SK-N-SH treated with all-trans-retinoic acid at 6 μM for 48 hours (cell line): Measurements from ENCODE around the gene MGST3.

Experiments used
- ATAC-seq: fragments of 200-7000 bp; cut with Tn5 transposase; 3 replicates; pipeline ENCODE4 v1.9.1; 2020; ENCODE audit warnings: mild to moderate bottlenecking, moderate library complexity
- ARNTL ChIP-seq: fragments of 450-650 bp; formaldehyde crosslinking; IDR thresholded peaks from 2 replicates; pipeline ENCODE4 v1.5.0; 2020; ENCODE audit warnings: low read depth, mild to moderate bottlenecking, moderate library complexity, borderline replicate concordance
- BACH2 ChIP-seq: fragments of 250-450 bp; sonication (Bioruptor Pico); IDR thresholded peaks from 2 replicates; pipeline ENCODE4 v1.9.0; 2021; ENCODE audit warnings: mild to moderate bottlenecking, borderline replicate concordance
- CREB5 ChIP-seq: fragments of 250-450 bp; sonication (Bioruptor Pico); IDR thresholded peaks from 2 replicates; pipeline ENCODE4 v1.5.1; 2020; ENCODE audit warnings: low read depth, mild to moderate bottlenecking, moderate library complexity
- CSDC2 ChIP-seq: fragments of 250-450 bp; sonication (Bioruptor Pico); IDR thresholded peaks from 2 replicates; pipeline ENCODE4 v1.5.0; 2020; ENCODE audit warnings: mild to moderate bottlenecking, moderate library complexity
- CSRNP3 ChIP-seq: fragments of 250-450 bp; sonication (Bioruptor Pico); IDR thresholded peaks from 2 replicates; pipeline ENCODE4 v1.5.1; 2021; ENCODE audit warnings: mild to moderate bottlenecking, moderate library complexity
- GLIS3 ChIP-seq: fragments of 250-450 bp; sonication (Bioruptor Pico); IDR thresholded peaks from 2 replicates; pipeline ENCODE4 v1.5.0; 2020; ENCODE audit warnings: mild to moderate bottlenecking, moderate library complexity
- ISL1 ChIP-seq: fragments of 250-450 bp; sonication (Bioruptor Pico); IDR thresholded peaks from 2 replicates; pipeline ENCODE4 v2.1.2; 2022; ENCODE audit warnings: mild to moderate bottlenecking, moderate library complexity
- OSR1 ChIP-seq: fragments of 250-450 bp; sonication (Bioruptor Pico); IDR thresholded peaks from 2 replicates; pipeline ENCODE4 v1.8.0; 2022; ENCODE audit warnings: moderate library complexity, mild to moderate bottlenecking, inconsistent platforms
- PATZ1 ChIP-seq: fragments of 250-450 bp; sonication (Bioruptor Pico); IDR thresholded peaks from 2 replicates; pipeline ENCODE4 v1.8.0; 2020; ENCODE audit warnings: mild to moderate bottlenecking, moderate library complexity, borderline replicate concordance
- POU6F1 ChIP-seq: fragments of 250-450 bp; sonication (Bioruptor Pico); IDR thresholded peaks from 2 replicates; pipeline ENCODE4 v1.8.0; 2021; ENCODE audit warnings: low read depth, mild to moderate bottlenecking, moderate library complexity, borderline replicate concordance
- PPARA ChIP-seq: fragments of 250-450 bp; sonication (Bioruptor Pico); IDR thresholded peaks from 2 replicates; pipeline ENCODE4 v1.5.0; 2020; ENCODE audit warnings: mild to moderate bottlenecking, borderline replicate concordance
- RARB ChIP-seq: fragments of 250-450 bp; sonication (Bioruptor Pico); IDR thresholded peaks from 2 replicates; pipeline ENCODE4 v1.8.0; 2021; ENCODE audit warnings: mild to moderate bottlenecking, moderate library complexity
- SNAI2 ChIP-seq: fragments of 250-450 bp; sonication (Bioruptor Pico); IDR thresholded peaks from 2 replicates; pipeline ENCODE4 v1.5.0; 2020; ENCODE audit warnings: mild to moderate bottlenecking, moderate library complexity
- TCF4 ChIP-seq: fragments of 250-450 bp; sonication (Bioruptor Pico); IDR thresholded peaks from 2 replicates; pipeline ENCODE4 v1.8.0; 2021; ENCODE audit warnings: mild to moderate bottlenecking, moderate library complexity, borderline replicate concordance
- TOX ChIP-seq: fragments of 250-450 bp; sonication (Bioruptor Pico); IDR thresholded peaks from 2 replicates; pipeline ENCODE4 v1.8.0; 2021; ENCODE audit warnings: mild to moderate bottlenecking, moderate library complexity, borderline replicate concordance
- ZC3H10 ChIP-seq: fragments of 250-450 bp; sonication (Bioruptor Pico); IDR thresholded peaks from 2 replicates; pipeline ENCODE4 v1.5.1; 2021; ENCODE audit warnings: mild to moderate bottlenecking, moderate library complexity
- ZFP3 ChIP-seq: fragments of 250-450 bp; sonication (Bioruptor Pico); IDR thresholded peaks from 2 replicates; pipeline ENCODE4 v1.5.0; 2020; ENCODE audit warnings: mild to moderate bottlenecking, moderate library complexity
- ZFP30 ChIP-seq: fragments of 450-650 bp; formaldehyde crosslinking; IDR thresholded peaks from 2 replicates; pipeline ENCODE4 v1.5.0; 2022; ENCODE audit warnings: mild to moderate bottlenecking, moderate library complexity
- ZNF565 ChIP-seq: fragments of 450-650 bp; formaldehyde crosslinking; conservative IDR thresholded peaks from 2 replicates; pipeline ENCODE4 v1.5.0; 2020; ENCODE audit warnings: low read depth, mild to moderate bottlenecking, moderate library complexity
- ZNF70 ChIP-seq: fragments of 450-650 bp; formaldehyde crosslinking; IDR thresholded peaks from 2 replicates; pipeline ENCODE4 v1.5.0; 2020; ENCODE audit warnings: mild to moderate bottlenecking, moderate library complexity
- ZNF8 ChIP-seq: fragments of 450-650 bp; formaldehyde crosslinking; IDR thresholded peaks from 2 replicates; pipeline ENCODE4 v1.5.0; 2020; ENCODE audit warnings: mild to moderate bottlenecking, moderate library complexity

Gene MGST3

GRCh38 chr1:165592945-165593823, 37.9 kb upstream of the MGST3 start:
- TF ChIP-seq ARNTL (CRISPR knock-in tag) (no peak), ISL1 (CRISPR knock-in tag) (no peak), ZNF8 (CRISPR knock-in tag) (no peak), ZFP30 (CRISPR knock-in tag) (no peak), TCF4 (CRISPR knock-in tag) (no peak), CSDC2 (CRISPR knock-in tag) (no peak), POU6F1 (CRISPR knock-in tag) (no peak), PPARA (CRISPR knock-in tag) (no peak), TOX (CRISPR knock-in tag) (no peak), CREB5 (CRISPR knock-in tag) (no peak), GLIS3 (CRISPR knock-in tag) (no peak), CSRNP3 (CRISPR knock-in tag) (no peak), BACH2 (CRISPR knock-in tag) (no peak), SNAI2 (CRISPR knock-in tag) (no peak), ZC3H10 (CRISPR knock-in tag) (no peak), RARB (CRISPR knock-in tag) (no peak), ZNF565 (CRISPR knock-in tag) (no peak), OSR1 (no peak), ZNF70 (no peak)
- TF ChIP-seq, all 23 proteins: peak for 0
- peak; percentile 67 for ATAC-seq

GRCh38 chr1:165595246-165595938, 35.6 kb upstream of the MGST3 start:
- TF ChIP-seq TOX (CRISPR knock-in tag) (no peak), TCF4 (CRISPR knock-in tag) (no peak), ZFP30 (CRISPR knock-in tag) (no peak)
- no peak for ATAC-seq

GRCh38 chr1:165597883-165598675, 33.0 kb upstream of the MGST3 start:
- 0 out of 2 replicates have a peak, but pooled peaks have one; percentile 33 for TF ChIP-seq RARB (CRISPR knock-in tag)
- TF ChIP-seq ZNF70: no peak
- peak; percentile 99 for ATAC-seq

GRCh38 chr1:165598676-165599059, 32.4 kb upstream of the MGST3 start:
- ATAC-seq: no peak
- TF ChIP-seq CREB5 (CRISPR knock-in tag) (no peak), ZNF8 (CRISPR knock-in tag) (no peak), TOX (CRISPR knock-in tag) (no peak), GLIS3 (CRISPR knock-in tag) (no peak), SNAI2 (CRISPR knock-in tag) (no peak), ZNF565 (CRISPR knock-in tag) (no peak), ZNF70 (no peak), POU6F1 (CRISPR knock-in tag) (no peak), ZFP30 (CRISPR knock-in tag) (no peak), PATZ1 (no peak), CSRNP3 (CRISPR knock-in tag) (no peak), TCF4 (CRISPR knock-in tag) (no peak), ZFP3 (CRISPR knock-in tag) (no peak)
